Muscle layer of colon (tissue), 2 donors: ENCODE data around the gene FAM53A.

Experiments used
- H3K27ac ChIP-seq: one replicate; pipeline ENCODE4 v1.7.0; 2013; ENCODE audit warnings: low read depth, mild to moderate bottlenecking, low read length, moderate library complexity
- H3K27me3 ChIP-seq, 2 donors: one replicate each; pipeline ENCODE4 v1.7.0; 2013; ENCODE audit warnings: low read length in 2 of 2, mild to moderate bottlenecking in 2 of 2; ENCODE audit not compliant: insufficient read depth in 2 of 2, control insufficient read depth in 1 of 2
- H3K36me3 ChIP-seq: one replicate; pipeline ENCODE4 v1.7.0; 2013; ENCODE audit warnings: mild to moderate bottlenecking, low read length; ENCODE audit not compliant: insufficient read depth
- H3K4me1 ChIP-seq: one replicate; pipeline ENCODE4 v1.7.0; 2013; ENCODE audit warnings: mild to moderate bottlenecking, low read length; ENCODE audit not compliant: insufficient read depth
- H3K4me3 ChIP-seq, 2 donors: one replicate each; pipeline ENCODE4 v1.7.0; 2013; ENCODE audit warnings: low read length in 2 of 2, low read depth in 1 of 2, mild to moderate bottlenecking in 1 of 2, moderate library complexity in 1 of 2
- H3K9ac ChIP-seq: one replicate; pipeline ENCODE4 v1.7.0; 2013; ENCODE audit warnings: low read length
- H3K9me3 ChIP-seq: one replicate; pipeline ENCODE4 v1.7.0; 2013; ENCODE audit warnings: mild to moderate bottlenecking, low read length
- donor health status: abdominal sarcoma.
- donor health status: Adenocarcinoma of cecum.

The FAM53A gene

GRCh38 chr4:1664141-1664540, 20.0 kb downstream of the FAM53A start:
- Histone ChIP-seq H3K9me3 (no peaks in the 10 kb centered on the region), H3K4me1 (no peaks in the 10 kb centered on the region), H3K27ac (no peak overlapping the region), H3K36me3 (no peaks in the 10 kb centered on the region), H3K4me3 (no peak overlapping the region), H3K27me3 (no peaks in the 10 kb centered on the region), H3K9ac (no peak overlapping the region)

GRCh38 chr4:1663549-1663948, 20.6 kb downstream of the FAM53A start:
- no peaks in the 10 kb centered on the region for H3K36me3 ChIP-seq
- no peak overlapping the region for H3K27ac ChIP-seq
- H3K9ac ChIP-seq, result no peak overlapping the region
- H3K4me3 ChIP-seq, result no peak overlapping the region
- no peaks in the 10 kb centered on the region for H3K27me3 ChIP-seq
- no peaks in the 10 kb centered on the region for H3K9me3 ChIP-seq
- no peaks in the 10 kb centered on the region for H3K4me1 ChIP-seq

GRCh38 chr4:1661695-1662094, 22.4 kb downstream of the FAM53A start:
- Histone ChIP-seq H3K9ac (no peak overlapping the region), H3K4me1 (no peaks in the 10 kb centered on the region), H3K27me3 (no peaks in the 10 kb centered on the region), H3K9me3 (no peaks in the 10 kb centered on the region), H3K27ac (no peak overlapping the region), H3K4me3 (no peak overlapping the region), H3K36me3 (no peaks in the 10 kb centered on the region)

- Histone ChIP-seq H3K27ac (no peak overlapping the region), H3K4me1 (no peaks in the 10 kb centered on the region), H3K9me3 (no peaks in the 10 kb centered on the region), H3K9ac (no peak overlapping the region), H3K4me3 (no peak overlapping the region), H3K36me3 (no peaks in the 10 kb centered on the region), H3K27me3 (no peaks in the 10 kb centered on the region)
These were observed 23.0 kb downstream of the FAM53A start for GRCh38 chr4:1660948-1661677.

- Histone ChIP-seq H3K27me3 (no peaks in the 10 kb centered on the region), H3K27ac (no peak overlapping the region), H3K4me3 (no peak overlapping the region), H3K4me1 (no peaks in the 10 kb centered on the region), H3K9ac (no peak overlapping the region), H3K36me3 (no peaks in the 10 kb centered on the region), H3K9me3 (no peaks in the 10 kb centered on the region)
These were observed 24.7 kb downstream of the FAM53A start for GRCh38 chr4:1659104-1660043.

GRCh38 chr4:1658581-1658980, 25.5 kb downstream of the FAM53A start:
- H3K27ac ChIP-seq, result no peak overlapping the region
- H3K36me3 ChIP-seq, result no peaks in the 10 kb centered on the region
- H3K9ac ChIP-seq, result no peak overlapping the region
- H3K27me3 ChIP-seq, result no peaks in the 10 kb centered on the region
- no peaks in the 10 kb centered on the region for H3K9me3 ChIP-seq
- H3K4me3 ChIP-seq, result no peak overlapping the region
- no peaks in the 10 kb centered on the region for H3K4me1 ChIP-seq

GRCh38 chr4:1658146-1658545, 26.0 kb downstream of the FAM53A start:
- Histone ChIP-seq H3K27ac (no peak overlapping the region), H3K4me1 (no peaks in the 10 kb centered on the region), H3K4me3 (no peak overlapping the region), H3K27me3 (no peaks in the 10 kb centered on the region), H3K9me3 (no peaks in the 10 kb centered on the region), H3K9ac (no peak overlapping the region), H3K36me3 (no peaks in the 10 kb centered on the region)

- Histone ChIP-seq H3K27ac (no peak overlapping the region), H3K4me1 (no peaks in the 10 kb centered on the region), H3K9me3 (no peaks in the 10 kb centered on the region), H3K27me3 (no peaks in the 10 kb centered on the region), H3K4me3 (no peak overlapping the region), H3K9ac (no peak overlapping the region), H3K36me3 (no peaks in the 10 kb centered on the region)
These were observed 27.1 kb downstream of the FAM53A start for GRCh38 chr4:1656986-1657385.

GRCh38 chr4:1656132-1656531, 28.0 kb downstream of the FAM53A start:
- no peaks in the 10 kb centered on the region for H3K27me3 ChIP-seq
- H3K9ac ChIP-seq, result no peak overlapping the region
- H3K9me3 ChIP-seq, result no peaks in the 10 kb centered on the region
- no peak overlapping the region for H3K4me3 ChIP-seq
- no peak overlapping the region for H3K27ac ChIP-seq
- no peaks in the 10 kb centered on the region for H3K4me1 ChIP-seq
- no peaks in the 10 kb centered on the region for H3K36me3 ChIP-seq

- Histone ChIP-seq H3K36me3 (no peaks in the 10 kb centered on the region), H3K9me3 (no peaks in the 10 kb centered on the region), H3K9ac (no peak overlapping the region), H3K4me3 (no peak overlapping the region), H3K4me1 (no peaks in the 10 kb centered on the region), H3K27me3 (no peaks in the 10 kb centered on the region), H3K27ac (no peak overlapping the region)
These were observed 28.4 kb downstream of the FAM53A start for GRCh38 chr4:1655676-1656075.

- no peaks in the 10 kb centered on the region for H3K27me3 ChIP-seq
- no peak overlapping the region for H3K4me3 ChIP-seq
- no peak overlapping the region for H3K27ac ChIP-seq
- H3K9me3 ChIP-seq, result no peaks in the 10 kb centered on the region
- H3K9ac ChIP-seq, result no peak overlapping the region
- no peaks in the 10 kb centered on the region for H3K36me3 ChIP-seq
- no peaks in the 10 kb centered on the region for H3K4me1 ChIP-seq
These were observed 29.0 kb downstream of the FAM53A start for GRCh38 chr4:1655081-1655480.
